HCT116 (cell line): ENCODE results near the gene TAGLN2. TPM values are rescaled to one million over a fixed set of nuclear protein-coding genes. Genes with fewer than 3 reads are reported as not detected.
A peak's percentile ranks its signal among the peaks of the same experiment; 100 is the strongest.

Experiments used
- ATAC-seq: fragments of 200-7000 bp; cut with Tn5 transposase; 2 replicates; pipeline ENCODE4 v1.9.1; 2020; ENCODE audit warnings: mild to moderate bottlenecking, moderate library complexity
- BruUV-seq: library from RNA; stranded (reverse); fragments of 400-500 nt; replicated peaks from 2 replicates; lab custom pipeline; 2021; lab: Mats Ljungman, UMichigan
- CTCF ChIA-PET: fragments of 300-600 bp; sonication (Branson Sonifier 250); formaldehyde crosslinking; loops from one replicate; lab custom pipeline; 2021; ENCODE audit warnings: antibody characterized with exemption; lab: Charles Lee
- POLR2A ChIA-PET: fragments of 300-600, 350-600 bp; sonication (Branson Sonifier 250); formaldehyde crosslinking; loops from one replicate; lab custom pipeline; 2021; ENCODE audit warnings: antibody characterized with exemption; lab: Charles Lee
- RAD21 ChIA-PET, 2 experiments: fragments of 300-600 bp; sonication (Branson Sonifier 250); formaldehyde crosslinking; loops; one replicate each; lab custom pipeline; 2023; ENCODE audit warnings: low total read pairs in 2 of 2; ENCODE audit not compliant: uncharacterized antibody in 2 of 2, unreplicated experiment in 2 of 2, low non-redundant PET in 1 of 2; lab: Charles Lee
- DNase-seq: peaks from one replicate; pipeline ENCODE4 v3.0.0-alpha.2; 2010; ENCODE audit warnings: low read depth, low spot score
- H2AFZ ChIP-seq: fragments of 200-600 bp; shearing (Covaris generic), sonication (generic); 2 replicates; pipeline ENCODE4 v1.6.1; 2017; ENCODE audit warnings: low read depth, mixed run types, mixed read lengths, antibody characterized with exemption, low read length; ENCODE audit not compliant: poor library complexity, severe bottlenecking
- H3K27ac ChIP-seq: 2 replicates; pipeline ENCODE4 v1.5.1; 2012; ENCODE audit warnings: low read depth, low read length
- H3K27me3 ChIP-seq: fragments of 200-600 bp; sonication (generic); 2 replicates; pipeline ENCODE4 v1.6.1; 2016; ENCODE audit warnings: mixed run types, low read length, mixed read lengths; ENCODE audit not compliant: insufficient read depth
- H3K36me3 ChIP-seq, 2 experiments: fragments of 200-500 bp in 1 of 2; fragments of 200-600 bp in 1 of 2; sonication (Bioruptor generic) in 1 of 2; sonication (generic) in 1 of 2; 2 replicates each; pipeline versions ENCODE4 v1.5.1 to v1.6.1; 2014 to 2016; ENCODE audit warnings: low read length in 2 of 2, inconsistent platforms in 1 of 2, mixed read lengths in 1 of 2, mixed run types in 1 of 2; ENCODE audit not compliant: insufficient read depth in 2 of 2, control insufficient read depth in 1 of 2
- H3K4me1 ChIP-seq, 2 experiments: fragments of 200-600 bp in 1 of 2; sonication (generic) in 1 of 2; 2 replicates each; pipeline versions ENCODE4 v1.5.1 to v1.6.1; 2012 to 2017; ENCODE audit warnings: low read length in 2 of 2, inconsistent platforms in 1 of 2, mild to moderate bottlenecking in 1 of 2, mixed read lengths in 1 of 2, mixed run types in 1 of 2, moderate library complexity in 1 of 2; ENCODE audit not compliant: insufficient read depth in 2 of 2, control insufficient read depth in 1 of 2
- H3K4me2 ChIP-seq: fragments of 200-600 bp; sonication (generic); 2 replicates; pipeline ENCODE4 v1.6.1; 2017; ENCODE audit warnings: mixed run types, low read length, mixed read lengths
- H3K4me3 ChIP-seq, 2 experiments: fragments of 200-600 bp in 1 of 2; sonication (generic) in 1 of 2; replicated peaks in 1 of 2; 2 replicates each; pipeline ENCODE4 v1.5.1; 2011 to 2016; ENCODE audit warnings: low read length in 2 of 2, control low read depth in 1 of 2, low read depth in 1 of 2, mild to moderate bottlenecking in 1 of 2, mixed read lengths in 1 of 2, mixed run types in 1 of 2
- H3K79me2 ChIP-seq: fragments of 200-600 bp; sonication (generic); 2 replicates; pipeline ENCODE4 v1.6.1; 2017; ENCODE audit warnings: mild to moderate bottlenecking, mixed run types, low read length, moderate library complexity, mixed read lengths; ENCODE audit not compliant: insufficient read depth
- H3K9ac ChIP-seq: fragments of 200-600 bp; sonication (generic); 2 replicates; pipeline ENCODE4 v1.6.1; 2016; ENCODE audit warnings: low read length, mixed read lengths
- H3K9me2 ChIP-seq: fragments of 200-600 bp; sonication (generic), shearing (Covaris generic); 2 replicates; pipeline ENCODE4 v1.6.1; 2017; ENCODE audit warnings: mixed run types, mild to moderate bottlenecking, moderate library complexity; ENCODE audit not compliant: insufficient read depth
- H3K9me3 ChIP-seq, 2 experiments: fragments of 200-500 bp in 1 of 2; fragments of 200-600 bp in 1 of 2; sonication (Bioruptor generic) in 1 of 2; sonication (generic) in 1 of 2; 2 replicates each; pipeline ENCODE4 v1.6.1; 2014 to 2017; ENCODE audit warnings: low read length in 2 of 2, mixed read lengths in 2 of 2, inconsistent platforms in 1 of 2, low read depth in 1 of 2, mild to moderate bottlenecking in 1 of 2, mixed run types in 1 of 2, moderate library complexity in 1 of 2; ENCODE audit not compliant: control insufficient read depth in 1 of 2, insufficient read depth in 1 of 2
- H4K20me1 ChIP-seq: fragments of 200-600 bp; sonication (generic), shearing (Covaris generic); 2 replicates; pipeline ENCODE4 v1.6.1; 2017; ENCODE audit warnings: mixed run types, mild to moderate bottlenecking, moderate library complexity; ENCODE audit not compliant: insufficient read depth
- CBX3 ChIP-seq: IDR thresholded peaks from 2 replicates; pipeline ENCODE4 v1.6.1; 2012; ENCODE audit warnings: low read depth
- EZH2 ChIP-seq: fragments of 200-600 bp; sonication (generic); IDR thresholded peaks from 2 replicates; pipeline ENCODE4 v1.6.1; 2017; ENCODE audit warnings: antibody characterized with exemption, mixed run types
- EZH2phosphoT487 ChIP-seq: fragments of 200-600 bp; IDR thresholded peaks from 2 replicates; pipeline ENCODE4 v1.6.1; 2018; ENCODE audit warnings: antibody characterized with exemption, borderline replicate concordance
- JUND ChIP-seq: IDR thresholded peaks from 2 replicates; pipeline ENCODE4 v1.6.1; 2012
- POLR2A ChIP-seq: IDR thresholded peaks from 2 replicates; pipeline ENCODE4 v1.7.0; 2011; ENCODE audit warnings: borderline replicate concordance; ENCODE audit not compliant: insufficient read depth, insufficient read length; ENCODE audit errors: extremely low read depth
- POLR2AphosphoS5 ChIP-seq: IDR thresholded peaks from 2 replicates; pipeline ENCODE4 v1.6.1; 2011; ENCODE audit warnings: mild to moderate bottlenecking, low read depth, low read length, moderate library complexity
- RAD21 ChIP-seq: IDR thresholded peaks from 2 replicates; pipeline ENCODE4 v1.6.1; 2012; ENCODE audit warnings: low read depth, mild to moderate bottlenecking
- SP1 ChIP-seq: IDR thresholded peaks from 2 replicates; pipeline ENCODE4 v1.6.1; 2012; ENCODE audit warnings: low read depth
- SRF ChIP-seq: IDR thresholded peaks from 2 replicates; pipeline ENCODE4 v1.6.1; 2012; ENCODE audit warnings: low read depth
- TCF7L2 ChIP-seq: IDR thresholded peaks from 2 replicates; pipeline ENCODE4 v1.7.0; 2011; ENCODE audit warnings: borderline replicate concordance, inconsistent platforms; ENCODE audit not compliant: insufficient read depth, insufficient read length; ENCODE audit errors: extremely low read depth
- ZFX ChIP-seq: fragments of 450-650 bp; IDR thresholded peaks from 2 replicates; pipeline ENCODE4 v1.6.1; 2017
- ZNF274 ChIP-seq: fragments of 200-500 bp; sonication (Bioruptor generic); IDR thresholded peaks from 2 replicates; pipeline ENCODE4 v1.6.1; 2014; ENCODE audit warnings: mild to moderate bottlenecking, low read depth, low read length, inconsistent platforms
- intact Hi-C: fragments of 100-400 bp; cut with micrococcal nuclease; formaldehyde crosslinking; loops from 2 replicates; pipeline ENCODE4 v1.10.0; 2022
- total RNA-seq: library from RNA; stranded (reverse); gene quantifications from one replicate; pipeline ENCODE4 v1.2.1, GENCODE V29; 2021; ENCODE audit not compliant: unreplicated experiment
- TF ChIP-seq, protein P1 (sequence below): IDR thresholded peaks from 2 replicates; pipeline ENCODE4 v1.6.1; 2011; ENCODE audit warnings: mild to moderate bottlenecking, low read length, moderate library complexity; ENCODE audit not compliant: insufficient replicate concordance; ENCODE audit errors: extremely low read depth
- TF ChIP-seq, protein P2 (sequence below): IDR thresholded peaks from 2 replicates; pipeline ENCODE4 v1.6.1; 2012
- TF ChIP-seq, protein P3 (sequence below): IDR thresholded peaks from 2 replicates; pipeline ENCODE4 v1.6.1; 2012
- TF ChIP-seq, protein P4 (sequence below), 3 experiments: fragments of 200-600 bp in 1 of 3; sonication (generic) in 1 of 3; IDR thresholded peaks in 2 of 3; conservative IDR thresholded peaks in 1 of 3; 2 replicates each; pipeline ENCODE4 v1.5.1; 2012 to 2017; ENCODE audit warnings: low read depth in 2 of 3, low read length in 2 of 3, antibody characterized with exemption in 1 of 3, borderline replicate concordance in 1 of 3, control low read depth in 1 of 3, mild to moderate bottlenecking in 1 of 3, mixed read lengths in 1 of 3, mixed run types in 1 of 3, moderate library complexity in 1 of 3; ENCODE audit not compliant: insufficient read depth in 1 of 3

The TAGLN2 gene
- total RNA-seq, 1 experiment from 2014 or later: 127 TPM

DNA sequence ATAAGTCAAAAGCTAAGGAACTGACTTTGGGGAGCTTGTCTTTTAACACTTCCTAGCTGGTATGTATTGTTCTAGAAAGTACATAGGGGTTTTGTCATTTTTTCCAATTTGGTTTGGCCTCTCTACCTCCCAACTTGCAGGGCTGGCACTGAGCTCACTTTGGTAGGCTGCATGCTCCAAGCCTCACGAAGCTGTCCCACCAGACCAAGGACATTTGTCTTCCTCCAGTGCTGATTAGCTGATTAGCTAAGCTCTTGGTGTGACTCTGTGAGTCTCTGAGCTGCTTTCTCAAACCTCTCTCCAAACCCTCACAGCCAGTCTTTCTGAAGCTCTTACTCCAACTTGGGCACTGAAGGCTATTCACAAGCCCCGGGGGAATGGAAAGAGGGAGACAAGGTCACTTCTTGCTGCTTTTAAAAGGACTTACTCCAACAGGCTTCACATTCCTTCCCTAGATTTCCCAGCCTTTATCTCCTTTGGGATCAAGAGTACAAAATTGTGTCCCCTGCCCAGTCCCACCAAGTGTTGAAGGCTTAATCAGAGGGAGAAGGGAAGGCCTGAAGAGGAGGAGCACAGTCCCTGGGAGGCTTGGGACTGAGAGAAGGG lies 24.4 kb downstream of the TAGLN2 start:
- Histone ChIP-seq H3K9me3 (no peaks in the 10 kb centered on the region; a peak in 1 of 4 replicates), H3K36me3 (no peaks in the 10 kb centered on the region), H3K4me1 (peaks cover 19% of the 10 kb centered on the region in 2 experiments), H3K9me2 (no peaks in the 10 kb centered on the region), H3K27me3 (no peaks in the 10 kb centered on the region), H4K20me1 (no peaks in the 10 kb centered on the region), H3K9ac (peak overlapping the region; percentile 58; the same call in 1 of the 2 replicates), H3K79me2 (no peaks in the 10 kb centered on the region), H2AFZ (no peak overlapping the region), H3K4me3 (peak overlapping the region in 1 of 2 experiments; percentile 34; a peak in 1 of 4 replicates), H3K27ac (no peak overlapping the region), H3K4me2 (peak overlapping the region; percentile 64)
- intact Hi-C loops: no loop called here
- no peak for DNase-seq
- ATAC-seq: no peak
- RAD21 ChIA-PET: interaction anchor here in 1 of 2 experiments (1.0 kb wide), 1 partner anchor 107 kb away, joined by 3 read pairs; no protein-coding TSS in a partner anchor
- CTCF ChIA-PET: interaction anchor here (0.8 to 1.7 kb wide), 3 partner anchors 10 to 106 kb away, joined by 3 to 21 read pairs (median 4); no protein-coding TSS in a partner anchor
- no TSS peak for BruUV-seq
- POLR2A ChIA-PET: interaction anchor here (1.0 to 1.6 kb wide), 3 partner anchors 11 to 15 kb away, joined by 3 to 7 read pairs (median 3); no protein-coding TSS in a partner anchor
- no peak for TF ChIP-seq RAD21
- TF ChIP-seq, protein P1, sequence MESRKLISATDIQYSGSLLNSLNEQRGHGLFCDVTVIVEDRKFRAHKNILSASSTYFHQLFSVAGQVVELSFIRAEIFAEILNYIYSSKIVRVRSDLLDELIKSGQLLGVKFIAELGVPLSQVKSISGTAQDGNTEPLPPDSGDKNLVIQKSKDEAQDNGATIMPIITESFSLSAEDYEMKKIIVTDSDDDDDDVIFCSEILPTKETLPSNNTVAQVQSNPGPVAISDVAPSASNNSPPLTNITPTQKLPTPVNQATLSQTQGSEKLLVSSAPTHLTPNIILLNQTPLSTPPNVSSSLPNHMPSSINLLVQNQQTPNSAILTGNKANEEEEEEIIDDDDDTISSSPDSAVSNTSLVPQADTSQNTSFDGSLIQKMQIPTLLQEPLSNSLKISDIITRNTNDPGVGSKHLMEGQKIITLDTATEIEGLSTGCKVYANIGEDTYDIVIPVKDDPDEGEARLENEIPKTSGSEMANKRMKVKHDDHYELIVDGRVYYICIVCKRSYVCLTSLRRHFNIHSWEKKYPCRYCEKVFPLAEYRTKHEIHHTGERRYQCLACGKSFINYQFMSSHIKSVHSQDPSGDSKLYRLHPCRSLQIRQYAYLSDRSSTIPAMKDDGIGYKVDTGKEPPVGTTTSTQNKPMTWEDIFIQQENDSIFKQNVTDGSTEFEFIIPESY: no peak
- no peak for TF ChIP-seq EZH2phosphoT487
- TF ChIP-seq POLR2A: no peak
- TF ChIP-seq, protein P2, sequence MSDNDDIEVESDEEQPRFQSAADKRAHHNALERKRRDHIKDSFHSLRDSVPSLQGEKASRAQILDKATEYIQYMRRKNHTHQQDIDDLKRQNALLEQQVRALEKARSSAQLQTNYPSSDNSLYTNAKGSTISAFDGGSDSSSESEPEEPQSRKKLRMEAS: no peak
- TF ChIP-seq, protein P3, sequence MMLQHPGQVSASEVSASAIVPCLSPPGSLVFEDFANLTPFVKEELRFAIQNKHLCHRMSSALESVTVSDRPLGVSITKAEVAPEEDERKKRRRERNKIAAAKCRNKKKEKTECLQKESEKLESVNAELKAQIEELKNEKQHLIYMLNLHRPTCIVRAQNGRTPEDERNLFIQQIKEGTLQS: no peak
- no peak for TF ChIP-seq POLR2AphosphoS5
- no peak for TF ChIP-seq JUND
- no peak for TF ChIP-seq TCF7L2
- TF ChIP-seq, protein P4, sequence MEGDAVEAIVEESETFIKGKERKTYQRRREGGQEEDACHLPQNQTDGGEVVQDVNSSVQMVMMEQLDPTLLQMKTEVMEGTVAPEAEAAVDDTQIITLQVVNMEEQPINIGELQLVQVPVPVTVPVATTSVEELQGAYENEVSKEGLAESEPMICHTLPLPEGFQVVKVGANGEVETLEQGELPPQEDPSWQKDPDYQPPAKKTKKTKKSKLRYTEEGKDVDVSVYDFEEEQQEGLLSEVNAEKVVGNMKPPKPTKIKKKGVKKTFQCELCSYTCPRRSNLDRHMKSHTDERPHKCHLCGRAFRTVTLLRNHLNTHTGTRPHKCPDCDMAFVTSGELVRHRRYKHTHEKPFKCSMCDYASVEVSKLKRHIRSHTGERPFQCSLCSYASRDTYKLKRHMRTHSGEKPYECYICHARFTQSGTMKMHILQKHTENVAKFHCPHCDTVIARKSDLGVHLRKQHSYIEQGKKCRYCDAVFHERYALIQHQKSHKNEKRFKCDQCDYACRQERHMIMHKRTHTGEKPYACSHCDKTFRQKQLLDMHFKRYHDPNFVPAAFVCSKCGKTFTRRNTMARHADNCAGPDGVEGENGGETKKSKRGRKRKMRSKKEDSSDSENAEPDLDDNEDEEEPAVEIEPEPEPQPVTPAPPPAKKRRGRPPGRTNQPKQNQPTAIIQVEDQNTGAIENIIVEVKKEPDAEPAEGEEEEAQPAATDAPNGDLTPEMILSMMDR (IDR thresholded peaks at IDR 0.05 in 2 of 3, conservative IDR thresholded peaks at IDR 0.05 in 1 of 3; ENCODE audit: borderline replicate concordance in 1 of 3, insufficient read depth in 1 of 3, low read depth in 2 of 3, low read length in 2 of 3): no peak
- no peak for TF ChIP-seq ZFX
- no peak for TF ChIP-seq SRF
- TF ChIP-seq EZH2: no peak
- no peak for TF ChIP-seq ZNF274
- no peak for TF ChIP-seq SP1
- TF ChIP-seq CBX3: no peak
